CD4-positive, alpha-beta T cell treated with Interferon alpha-2 for 1 hour (primary cell): ENCODE results near the gene CST9.
"Not testable (repeated sequence)": the region's sequence is repeated elsewhere in the genome, so short reads cannot be mapped to it uniquely, and the experiment has no call there.

Source experiments
- DNase-seq, 2 donors: peaks; one replicate each; pipeline ENCODE4 v3.0.0-alpha.2; 2020 to 2022

CST9 gene

GRCh38 chr20:23585808-23586734 is 19.6 kb downstream of the CST9 start:
- DNase-seq = no peak

GRCh38 chr20:23585449-23585807 is 20.3 kb downstream of the CST9 start:
- DNase-seq = no peak

GRCh38 chr20:23584434-23585199 is 21.1 kb downstream of the CST9 start:
- no peak for DNase-seq

DNA sequence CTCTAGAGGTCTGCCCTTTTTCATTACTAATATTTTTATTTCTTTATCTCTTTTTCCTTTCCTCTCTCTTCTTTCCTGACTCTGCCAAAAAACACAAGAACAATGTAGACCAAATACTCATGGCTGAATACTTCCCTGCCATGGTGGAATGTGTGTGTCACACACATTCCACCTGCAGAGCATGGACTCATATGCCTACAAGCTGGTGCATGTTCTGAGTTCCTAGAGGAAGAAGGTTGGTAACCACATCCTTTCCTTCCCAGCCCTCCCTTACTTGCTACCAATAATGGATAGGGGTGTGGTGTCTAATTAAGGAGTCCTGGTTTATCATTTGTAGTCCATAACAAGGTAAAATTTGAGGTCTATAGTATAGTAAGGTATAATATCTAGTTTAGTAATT is 22.2 kb downstream of the CST9 start:
- DNase-seq = no peak

- no peak for DNase-seq
Observed at GRCh38 chr20:23582293-23582692, 23.4 kb downstream of the CST9 start.

- not testable (repeated sequence) for DNase-seq
Observed at GRCh38 chr20:23581833-23582232, 23.9 kb downstream of the CST9 start.

- no peak for DNase-seq
Observed at GRCh38 chr20:23574977-23575376, 30.7 kb downstream of the CST9 start.

- DNase-seq = no peak
Observed at GRCh38 chr20:23570178-23570760, 35.4 kb downstream of the CST9 start.

DNA sequence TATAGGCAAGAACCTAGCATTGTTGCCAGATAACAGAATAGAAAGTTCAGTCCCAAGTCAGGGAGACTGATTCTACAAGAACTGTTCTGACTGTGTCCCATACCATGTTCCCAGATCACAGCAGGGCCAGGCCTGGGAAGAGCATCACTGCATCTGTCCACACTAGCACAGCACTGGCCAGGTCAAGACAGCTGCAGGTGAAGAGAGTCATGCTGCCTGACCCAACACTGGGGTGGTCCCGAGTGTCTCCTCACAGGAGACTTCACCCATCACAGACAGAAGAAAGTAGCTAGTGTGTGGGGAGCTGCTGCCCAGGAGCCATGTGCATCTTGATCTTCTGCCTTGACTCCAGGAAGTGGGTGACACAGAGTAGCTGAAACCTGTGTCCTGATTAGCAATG is 36.1 kb downstream of the CST9 start:
- no peak for DNase-seq

- DNase-seq = no peak
Observed at GRCh38 chr20:23568971-23569330, 36.8 kb downstream of the CST9 start.

GRCh38 chr20:23568320-23568970 is 37.3 kb downstream of the CST9 start, which contains the start of gene CST9L:
CST9L (minus strand) TSS chr20:23568484; CDS start chr20:23568450, 34 bp downstream.
- no peak for DNase-seq

GRCh38 chr20:23566199-23566932 is 39.4 kb downstream of the CST9 start:
- DNase-seq = no peak

GRCh38 chr20:23565503-23566045 is 40.1 kb downstream of the CST9 start:
- DNase-seq = no peak

GRCh38 chr20:23564927-23565326 is 40.8 kb downstream of the CST9 start:
- DNase-seq = no peak

DNA sequence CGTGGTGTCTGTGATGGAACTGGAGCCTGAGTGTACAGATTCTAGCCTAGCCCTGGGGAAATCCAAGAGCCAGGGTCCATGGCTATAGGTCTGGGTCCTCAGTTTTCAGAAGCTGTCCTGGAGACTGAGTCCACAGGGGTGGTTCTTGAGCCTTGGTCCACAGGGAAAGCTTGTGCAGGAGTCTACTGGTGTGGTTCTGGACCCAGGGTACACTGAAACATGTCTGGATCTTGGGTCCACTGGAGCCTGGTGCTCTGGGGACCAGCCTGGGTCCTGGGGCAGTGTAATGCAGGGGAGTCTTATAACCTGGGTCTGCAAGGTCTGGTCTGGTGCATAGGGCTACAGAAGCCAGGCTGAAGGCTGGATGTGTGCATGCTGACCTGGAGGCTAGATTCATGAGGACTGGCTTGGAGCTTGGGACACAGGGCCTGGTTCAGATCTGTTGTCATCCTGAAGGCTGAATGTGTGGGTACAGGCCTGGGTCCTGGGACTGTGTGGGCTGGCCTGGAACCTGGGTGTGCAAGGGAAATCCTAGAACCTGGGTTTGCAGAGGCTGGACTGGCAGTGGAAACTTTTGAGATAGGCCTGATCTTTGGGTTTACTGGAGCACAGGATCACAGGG is 42.9 kb downstream of the CST9 start:
- no peak for DNase-seq

GRCh38 chr20:23554401-23554800 is 51.3 kb downstream of the CST9 start:
- no peak for DNase-seq
